ENCODE data around the gene BMERB1. TPM values are rescaled to one million over a fixed set of nuclear protein-coding genes. Genes with fewer than 3 reads are reported as not detected.

BMERB1 gene
- total and polyA plus RNA-seq, 9 of the 15 experiments (the other 6 are each of a cell fraction or from before 2014, with no cell fraction given), result 0.29 to 2.9 (median 0.94) TPM

GRCh38 chr16:15459791-15460190, 25.4 kb downstream of the BMERB1 start:
- DNase-seq (ENCODE audit: extremely low read depth in 1 of 4, low spot score in 3 of 4), result no peak
- no peak for FAIRE-seq
- Histone ChIP-seq H2AFZ (ENCODE audit: low read depth, low read length) (no peak overlapping the region), H3K79me2 (ENCODE audit: control insufficient read depth, insufficient read depth, low read length) (no peaks in the 10 kb centered on the region), H3K36me3 (ENCODE audit: control insufficient read depth, insufficient read depth, low read length) (no peaks in the 10 kb centered on the region), H3K27ac (ENCODE audit: extremely low read depth, low read depth, low read length) (no peak overlapping the region), H3K9me1 (ENCODE audit: control insufficient read depth, insufficient read depth, low read length) (no peaks in the 10 kb centered on the region), H3K9ac (ENCODE audit: insufficient read depth in 1 of 2, low read depth in 2 of 2, low read length in 2 of 2) (no peak overlapping the region), H3K9me3 (replicated peaks; ENCODE audit: control insufficient read depth, insufficient read depth, low read depth, low read length) (no peaks in the 10 kb centered on the region), H3K4me2 (ENCODE audit: insufficient read depth, low read length) (no peak overlapping the region), H4K20me1 (replicated peaks; ENCODE audit: control insufficient read depth, insufficient read depth, low read length) (no peaks in the 10 kb centered on the region), H3K4me3 (no peak overlapping the region), H3K4me1 (replicated peaks in 1 of 2; ENCODE audit: control insufficient read depth in 2 of 2, insufficient read depth in 2 of 2, low read length in 2 of 2) (no peaks in the 10 kb centered on the region; a peak in 1 of 5 replicates), H3K27me3 (ENCODE audit: control insufficient read depth in 2 of 2, insufficient read depth in 2 of 2, low read length in 2 of 2) (peaks cover 2 to 3% of the 10 kb centered on the region in 2 experiments; a peak in 4 of 5 replicates)
- in situ Hi-C loops (cut with MboI), result no loop called here
- intact Hi-C loops (cut with micrococcal nuclease), result no loop called here
- TF ChIP-seq HLTF (IDR thresholded peaks at IDR 0.05) (no peak), PTRF (tag; IDR thresholded peaks at IDR 0.05) (no peak), HNRNPUL1 (IDR thresholded peaks at IDR 0.05; ENCODE audit: low read length) (no peak), PRMT5 (CRISPR knock-in tag; IDR thresholded peaks at IDR 0.05) (no peak), TGIF2 (CRISPR knock-in tag; IDR thresholded peaks at IDR 0.05) (no peak), ETV1 (tag; conservative IDR thresholded peaks at IDR 0.05; ENCODE audit: low read depth) (no peak), CBX2 (IDR thresholded peaks at IDR 0.05; ENCODE audit: insufficient read depth, low read length, poor library complexity, severe bottlenecking) (no peak), ZBTB33 (CRISPR knock-in tag; IDR thresholded peaks at IDR 0.05) (no peak)
- TF ChIP-seq, protein P1, sequence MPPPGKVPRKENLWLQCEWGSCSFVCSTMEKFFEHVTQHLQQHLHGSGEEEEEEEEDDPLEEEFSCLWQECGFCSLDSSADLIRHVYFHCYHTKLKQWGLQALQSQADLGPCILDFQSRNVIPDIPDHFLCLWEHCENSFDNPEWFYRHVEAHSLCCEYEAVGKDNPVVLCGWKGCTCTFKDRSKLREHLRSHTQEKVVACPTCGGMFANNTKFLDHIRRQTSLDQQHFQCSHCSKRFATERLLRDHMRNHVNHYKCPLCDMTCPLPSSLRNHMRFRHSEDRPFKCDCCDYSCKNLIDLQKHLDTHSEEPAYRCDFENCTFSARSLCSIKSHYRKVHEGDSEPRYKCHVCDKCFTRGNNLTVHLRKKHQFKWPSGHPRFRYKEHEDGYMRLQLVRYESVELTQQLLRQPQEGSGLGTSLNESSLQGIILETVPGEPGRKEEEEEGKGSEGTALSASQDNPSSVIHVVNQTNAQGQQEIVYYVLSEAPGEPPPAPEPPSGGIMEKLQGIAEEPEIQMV (tag; conservative IDR thresholded peaks at IDR 0.05; ENCODE audit: low read depth), result no peak
- no peak for ATAC-seq
- no TSS peak for BruUV-seq (replicated peaks)
- ChIA-PET POLR2A (no interaction called here), CTCF (ENCODE audit: low intra/inter-chr PET ratio) (no interaction called here)
- WGBS (ENCODE audit: insufficient coverage, low coverage, missing lambda C conversion rate), result 0% methylated on average over 1 of the region's 1 CpG

Data from K562 (cell line).